Ascending aorta (tissue), 2 donors: ENCODE results near the gene CCDC30. TPM values are rescaled to one million over a fixed set of nuclear protein-coding genes. Genes with fewer than 3 reads are reported as not detected.

ENCODE experiments used
- DNase-seq, 2 donors: peaks; one replicate each; pipeline ENCODE4 v3.0.0-alpha.2; 2019; ENCODE audit warnings: low spot score in 2 of 2
- H3K27ac ChIP-seq, 2 donors: fragments of 200-600 bp; sonication (generic); one replicate each; pipeline ENCODE4 v1.5.1; 2016 to 2017; ENCODE audit warnings: mild to moderate bottlenecking in 1 of 2
- H3K27me3 ChIP-seq: fragments of 200-600 bp; sonication (generic); one replicate; pipeline ENCODE4 v1.5.1; 2017
- H3K36me3 ChIP-seq, 2 donors: fragments of 200-600 bp; sonication (generic); one replicate each; pipeline ENCODE4 v1.5.1; 2016
- H3K4me1 ChIP-seq, 2 donors: fragments of 200-600 bp; sonication (generic); one replicate each; pipeline ENCODE4 v1.5.1; 2016 to 2017; ENCODE audit warnings: mild to moderate bottlenecking in 1 of 2
- H3K4me3 ChIP-seq, 2 donors: fragments of 200-600 bp; sonication (generic); one replicate each; pipeline ENCODE4 v1.5.1; 2016 to 2017; ENCODE audit warnings: mild to moderate bottlenecking in 1 of 2
- H3K9me3 ChIP-seq, 2 donors: fragments of 200-600 bp; sonication (generic); one replicate each; pipeline ENCODE4 v1.5.1; 2016
- intact Hi-C: fragments of 100-400 bp; cut with DNase I; formaldehyde crosslinking; loops from one replicate; pipeline ENCODE4 v1.15.1; 2023
- total RNA-seq: library from RNA; depleted of rRNA; stranded (reverse); fragments of >200 nt; gene quantifications from one replicate; pipeline ENCODE4 v1.1.0, GENCODE V29; 2016
- TF ChIP-seq, protein P1 (sequence below), 3 experiments: fragments of 200-600 bp in 2 of 3; fragments of 450-650 bp in 1 of 3; sonication (generic) in 2 of 3; IDR thresholded peaks; one replicate each; pipeline ENCODE4 v1.5.1; 2016 to 2019; ENCODE audit warnings: antibody characterized with exemption in 3 of 3, mild to moderate bottlenecking in 1 of 3, moderate library complexity in 1 of 3

CCDC30 gene
- total RNA-seq, 1 donor from 2014 or later, result not detected

DNA sequence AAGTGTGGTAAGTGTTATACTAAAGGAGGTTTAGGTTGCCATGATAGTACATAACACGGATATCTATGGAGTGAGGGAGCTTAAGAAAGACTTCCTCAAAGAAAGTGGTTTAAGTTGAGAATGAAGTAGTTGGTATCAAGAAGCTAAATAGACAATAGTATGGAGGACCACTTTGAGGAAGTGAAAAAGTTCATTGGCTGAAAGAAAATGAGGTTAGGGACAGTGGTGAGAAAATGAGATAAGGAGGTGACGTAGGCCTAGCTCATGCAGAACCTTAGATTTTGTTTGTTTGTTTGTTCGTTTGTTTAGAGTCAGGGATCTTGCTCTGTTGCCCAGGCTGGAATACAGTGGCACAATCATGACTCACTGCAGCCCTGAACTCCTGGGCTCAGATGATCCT, 122.9 kb downstream of the CCDC30 start:
- H3K4me1 ChIP-seq, result no peaks in the 10 kb centered on the region
- no peak overlapping the region for H3K27ac ChIP-seq
- H3K27me3 ChIP-seq, result no peaks in the 10 kb centered on the region
- no peaks in the 10 kb centered on the region for H3K9me3 ChIP-seq
- DNase-seq, result no peak
- TF ChIP-seq, protein P1, sequence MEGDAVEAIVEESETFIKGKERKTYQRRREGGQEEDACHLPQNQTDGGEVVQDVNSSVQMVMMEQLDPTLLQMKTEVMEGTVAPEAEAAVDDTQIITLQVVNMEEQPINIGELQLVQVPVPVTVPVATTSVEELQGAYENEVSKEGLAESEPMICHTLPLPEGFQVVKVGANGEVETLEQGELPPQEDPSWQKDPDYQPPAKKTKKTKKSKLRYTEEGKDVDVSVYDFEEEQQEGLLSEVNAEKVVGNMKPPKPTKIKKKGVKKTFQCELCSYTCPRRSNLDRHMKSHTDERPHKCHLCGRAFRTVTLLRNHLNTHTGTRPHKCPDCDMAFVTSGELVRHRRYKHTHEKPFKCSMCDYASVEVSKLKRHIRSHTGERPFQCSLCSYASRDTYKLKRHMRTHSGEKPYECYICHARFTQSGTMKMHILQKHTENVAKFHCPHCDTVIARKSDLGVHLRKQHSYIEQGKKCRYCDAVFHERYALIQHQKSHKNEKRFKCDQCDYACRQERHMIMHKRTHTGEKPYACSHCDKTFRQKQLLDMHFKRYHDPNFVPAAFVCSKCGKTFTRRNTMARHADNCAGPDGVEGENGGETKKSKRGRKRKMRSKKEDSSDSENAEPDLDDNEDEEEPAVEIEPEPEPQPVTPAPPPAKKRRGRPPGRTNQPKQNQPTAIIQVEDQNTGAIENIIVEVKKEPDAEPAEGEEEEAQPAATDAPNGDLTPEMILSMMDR (IDR thresholded peaks at IDR 0.05), result no peak
- intact Hi-C loops, result no loop called here
- peaks cover 4 to 6% of the 10 kb centered on the region in 2 donors for H3K36me3 ChIP-seq
- no peak overlapping the region for H3K4me3 ChIP-seq

GRCh38 chr1:42587753-42588152, 124.7 kb downstream of the CCDC30 start:
- no peaks in the 10 kb centered on the region for H3K27me3 ChIP-seq
- intact Hi-C loops, result no loop called here
- H3K36me3 ChIP-seq, result peaks cover 4% of the 10 kb centered on the region in 2 donors
- TF ChIP-seq, protein P1 (IDR thresholded peaks at IDR 0.05), result no peak
- no peaks in the 10 kb centered on the region for H3K4me1 ChIP-seq
- no peak for DNase-seq
- no peak overlapping the region for H3K27ac ChIP-seq
- H3K9me3 ChIP-seq, result no peaks in the 10 kb centered on the region
- no peak overlapping the region for H3K4me3 ChIP-seq

DNA sequence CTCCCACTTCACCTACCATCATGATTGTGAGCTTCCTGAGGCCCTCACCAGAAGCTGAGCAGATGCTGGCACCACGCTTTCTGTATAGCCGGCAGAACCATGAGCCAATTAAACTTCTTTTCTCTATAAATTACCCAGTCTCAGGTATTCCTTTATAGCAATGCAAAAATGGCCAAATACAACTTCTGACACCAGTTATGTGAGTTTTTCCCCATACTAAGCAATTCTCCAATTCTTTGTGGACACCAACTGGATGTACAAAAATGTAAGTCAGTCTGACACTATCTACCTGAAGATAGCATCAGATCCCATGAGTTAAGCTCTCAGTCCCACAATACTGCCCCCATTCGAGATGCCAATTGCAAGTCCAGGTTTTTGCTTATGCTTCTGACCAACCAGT, 129.7 kb downstream of the CCDC30 start:
- no peak for DNase-seq
- Histone ChIP-seq H3K4me1 (no peaks in the 10 kb centered on the region), H3K4me3 (no peak overlapping the region), H3K9me3 (no peaks in the 10 kb centered on the region), H3K27ac (no peak overlapping the region), H3K27me3 (no peaks in the 10 kb centered on the region), H3K36me3 (peaks cover 4% of the 10 kb centered on the region in 2 donors)
- TF ChIP-seq, protein P1 (IDR thresholded peaks at IDR 0.05), result no peak
- intact Hi-C loops, result no loop called here

DNA sequence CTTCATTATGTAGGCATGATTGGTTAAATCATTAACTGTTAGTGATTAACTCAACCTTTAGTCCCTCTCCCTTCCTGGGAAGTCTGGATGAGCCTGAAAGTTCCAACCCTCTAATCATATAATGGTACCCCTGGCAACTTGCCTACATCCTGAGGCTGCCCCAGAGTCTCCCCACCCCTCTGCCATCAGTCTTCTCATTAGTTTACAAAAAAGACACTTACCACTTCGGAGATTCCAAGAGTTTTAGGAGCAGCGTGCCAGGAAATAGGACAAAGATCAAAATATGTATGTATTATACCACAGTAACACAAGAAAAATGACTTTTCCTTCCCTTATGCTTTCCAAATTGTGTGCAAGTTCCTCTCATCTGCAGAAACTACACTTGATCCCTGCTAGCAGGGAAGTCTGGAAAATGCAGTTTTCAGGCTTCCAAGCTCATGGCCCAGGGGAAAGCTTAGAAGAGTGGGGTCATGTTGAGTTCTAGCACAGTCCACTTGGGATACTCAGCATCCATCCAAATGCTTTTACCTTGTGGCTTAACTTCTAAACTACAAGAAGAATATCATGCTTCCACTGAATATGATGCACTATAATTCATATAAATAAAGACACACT, 130.5 kb downstream of the CCDC30 start:
- H3K27me3 ChIP-seq, result no peaks in the 10 kb centered on the region
- DNase-seq, result no peak
- TF ChIP-seq, protein P1 (IDR thresholded peaks at IDR 0.05), result no peak
- no peak overlapping the region for H3K4me3 ChIP-seq
- no peaks in the 10 kb centered on the region for H3K9me3 ChIP-seq
- no peaks in the 10 kb centered on the region for H3K4me1 ChIP-seq
- peaks cover 4% of the 10 kb centered on the region in 2 donors for H3K36me3 ChIP-seq
- intact Hi-C loops, result no loop called here
- H3K27ac ChIP-seq, result no peak overlapping the region

DNA sequence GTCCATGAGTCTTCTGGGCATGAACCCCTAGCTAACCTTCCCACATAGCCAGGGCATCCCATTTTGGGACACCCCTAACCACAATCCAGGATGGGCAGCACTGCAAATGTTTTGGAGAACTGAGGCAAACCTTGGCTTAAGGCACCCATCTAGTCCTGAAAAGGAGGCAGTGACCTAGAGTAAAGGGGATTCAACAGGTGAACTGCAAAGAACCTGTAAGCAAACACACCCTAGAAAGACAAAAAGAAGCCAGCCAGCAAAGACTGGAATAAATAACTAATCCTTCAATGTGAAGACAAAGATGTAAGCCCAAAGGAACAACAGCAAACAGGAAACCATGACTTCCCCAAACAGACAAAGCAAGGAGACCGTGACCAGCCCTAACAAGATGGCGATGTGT, 138.4 kb downstream of the CCDC30 start:
- intact Hi-C loops, result no loop called here
- no peak for DNase-seq
- Histone ChIP-seq H3K4me1 (no peaks in the 10 kb centered on the region), H3K27me3 (no peaks in the 10 kb centered on the region), H3K27ac (no peak overlapping the region), H3K36me3 (no peaks in the 10 kb centered on the region), H3K9me3 (peaks cover 0 to 6% of the 10 kb centered on the region in 2 donors), H3K4me3 (no peak overlapping the region)
- TF ChIP-seq, protein P1 (IDR thresholded peaks at IDR 0.05), result no peak

- Histone ChIP-seq H3K27me3 (no peaks in the 10 kb centered on the region), H3K27ac (no peak overlapping the region), H3K4me1 (no peaks in the 10 kb centered on the region), H3K9me3 (no peaks in the 10 kb centered on the region), H3K36me3 (no peaks in the 10 kb centered on the region), H3K4me3 (no peak overlapping the region)
- TF ChIP-seq, protein P1 (IDR thresholded peaks at IDR 0.05), result no peak
- intact Hi-C loops, result no loop called here
- DNase-seq, result no peak
These were observed 150.7 kb downstream of the CCDC30 start for GRCh38 chr1:42613803-42614131.
